BLaER1 treated with 17β-estradiol and CSF1 and Interleukin-3, amounts not matched to agents 10 nM and 100 nM (cell line): ENCODE data around the gene MYL5.
"Not testable (repeated sequence)": the region's sequence is repeated elsewhere in the genome, so short reads cannot be mapped to it uniquely, and the experiment has no call there.

Experiments
- H3K27ac ChIP-seq, 11 experiments: shearing (Covaris generic); formaldehyde crosslinking; 2 replicates each; pipeline ENCODE4 v1.8.1; 2022
- H3K27me3 ChIP-seq, 11 experiments: shearing (Covaris generic); formaldehyde crosslinking; 2 replicates each; pipeline ENCODE4 v1.8.1; 2022
- H3K36me3 ChIP-seq, 11 experiments: shearing (Covaris generic); formaldehyde crosslinking; 2 replicates each; pipeline ENCODE4 v1.8.1; 2022
- H3K4me1 ChIP-seq, 10 experiments: shearing (Covaris generic); formaldehyde crosslinking; 2 replicates each; pipeline ENCODE4 v1.8.1; 2022
- H3K4me2 ChIP-seq, 11 experiments: shearing (Covaris generic); formaldehyde crosslinking; 2 replicates each; pipeline ENCODE4 v1.8.1; 2022
- H3K4me3 ChIP-seq, 10 experiments: shearing (Covaris generic); formaldehyde crosslinking; 2 replicates each; pipeline ENCODE4 v1.8.1; 2022
- H3K9ac ChIP-seq, 11 experiments: shearing (Covaris generic); formaldehyde crosslinking; 2 replicates each; pipeline ENCODE4 v1.8.1; 2022
- H3K9me3 ChIP-seq, 11 experiments: shearing (Covaris generic); formaldehyde crosslinking; replicated peaks in 1 of 11; 2 replicates each; pipeline ENCODE4 v1.8.1; 2022
- H4K20me1 ChIP-seq, 11 experiments: shearing (Covaris generic); formaldehyde crosslinking; 2 replicates each; pipeline ENCODE4 v1.8.1; 2022
- Cebpa-rat ChIP-seq, 11 experiments: shearing (Covaris generic); IDR thresholded peaks; 2 replicates each; pipeline ENCODE4 v1.8.1; 2022

Gene MYL5

DNA sequence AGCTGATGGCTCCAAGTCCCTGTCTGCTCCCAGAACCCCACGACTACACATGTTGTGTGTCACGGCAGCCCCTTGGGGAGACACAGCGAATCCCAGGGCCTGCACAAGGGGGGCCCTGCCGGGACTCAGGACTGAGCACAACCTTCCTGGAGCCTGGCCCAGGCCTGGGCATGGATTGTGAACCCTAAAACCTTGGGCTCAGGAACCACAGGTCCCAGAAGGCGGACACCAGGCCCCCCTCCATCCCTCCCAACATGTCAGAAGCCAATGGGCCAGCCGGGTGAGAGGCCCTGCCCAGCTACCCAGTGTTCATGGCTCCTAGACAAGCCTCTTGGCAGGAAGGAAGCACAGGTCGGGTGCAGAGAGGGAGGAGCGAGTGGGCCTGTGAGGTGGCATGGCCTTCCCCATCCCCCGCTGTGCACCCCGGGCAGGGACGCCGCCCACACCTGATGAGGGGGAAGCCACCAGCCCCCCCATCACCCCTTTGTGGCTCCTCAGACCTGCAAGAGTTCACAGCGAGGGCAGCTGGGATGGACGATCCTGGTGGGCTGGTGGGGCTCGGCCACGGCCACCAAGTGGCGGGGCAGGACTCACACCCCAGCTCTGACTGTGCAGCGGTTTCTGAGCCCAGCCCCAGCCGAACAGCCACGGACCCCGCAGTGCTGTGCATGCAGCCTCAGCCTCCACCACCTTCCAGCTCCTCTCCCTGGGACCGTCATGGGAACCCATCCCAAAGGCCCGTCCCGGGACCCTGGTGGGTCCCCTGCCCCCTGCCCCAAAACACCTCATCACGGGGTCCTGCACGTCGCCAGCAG lies 45.3 kb upstream of the MYL5 start:
- TF ChIP-seq Cebpa-rat (IDR thresholded peaks at IDR 0.05) = no peak
- H3K27me3 ChIP-seq = no peaks in the 10 kb centered on the region; a peak in 1 of 22 replicates

DNA sequence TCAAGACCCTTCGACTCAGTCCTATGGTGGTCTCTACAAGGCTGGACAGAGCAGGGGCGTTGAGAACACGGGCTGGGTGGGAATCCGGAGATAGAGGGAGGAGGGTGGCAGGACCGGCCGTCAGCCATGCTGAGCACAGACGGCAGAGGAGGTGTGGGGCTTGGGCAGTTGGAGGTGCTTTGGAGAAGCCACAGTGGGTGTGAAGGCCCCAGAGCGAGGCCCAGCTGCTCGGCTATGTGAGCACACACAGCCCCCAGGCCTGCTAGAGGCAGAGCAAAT lies 44.8 kb upstream of the MYL5 start:
- TF ChIP-seq Cebpa-rat (IDR thresholded peaks at IDR 0.05) = no peak
- H3K27me3 ChIP-seq = no peaks in the 10 kb centered on the region; a peak in 1 of 22 replicates
- H3K4me1 ChIP-seq = peaks cover 13 to 46% (median 37%) of the 10 kb centered on the region in 10 experiments
- H4K20me1 ChIP-seq = no peaks in the 10 kb centered on the region
- no peak overlapping the region for H3K9ac ChIP-seq
- H3K36me3 ChIP-seq = no peaks in the 10 kb centered on the region
- peaks cover 25 to 52% (median 33%) of the 10 kb centered on the region in 11 experiments for H3K9me3 ChIP-seq
- no peak overlapping the region for H3K27ac ChIP-seq
- no peak overlapping the region for H3K4me3 ChIP-seq
- H3K4me2 ChIP-seq = no peak overlapping the region

More for the DNA sequence above, 45.3 kb upstream of the MYL5 start:
- H3K27ac ChIP-seq = no peak overlapping the region
- peaks cover 25 to 47% (median 33%) of the 10 kb centered on the region in 11 experiments for H3K9me3 ChIP-seq
- H3K36me3 ChIP-seq = no peaks in the 10 kb centered on the region
- H3K4me3 ChIP-seq = no peak overlapping the region
- no peaks in the 10 kb centered on the region for H4K20me1 ChIP-seq
- peaks cover 18 to 51% (median 42%) of the 10 kb centered on the region in 10 experiments for H3K4me1 ChIP-seq
- peak overlapping the region in 8 of 11 experiments; percentile 8 to 48 (median 20); a peak in 7 of 22 replicates for H3K4me2 ChIP-seq
- no peak overlapping the region for H3K9ac ChIP-seq

DNA sequence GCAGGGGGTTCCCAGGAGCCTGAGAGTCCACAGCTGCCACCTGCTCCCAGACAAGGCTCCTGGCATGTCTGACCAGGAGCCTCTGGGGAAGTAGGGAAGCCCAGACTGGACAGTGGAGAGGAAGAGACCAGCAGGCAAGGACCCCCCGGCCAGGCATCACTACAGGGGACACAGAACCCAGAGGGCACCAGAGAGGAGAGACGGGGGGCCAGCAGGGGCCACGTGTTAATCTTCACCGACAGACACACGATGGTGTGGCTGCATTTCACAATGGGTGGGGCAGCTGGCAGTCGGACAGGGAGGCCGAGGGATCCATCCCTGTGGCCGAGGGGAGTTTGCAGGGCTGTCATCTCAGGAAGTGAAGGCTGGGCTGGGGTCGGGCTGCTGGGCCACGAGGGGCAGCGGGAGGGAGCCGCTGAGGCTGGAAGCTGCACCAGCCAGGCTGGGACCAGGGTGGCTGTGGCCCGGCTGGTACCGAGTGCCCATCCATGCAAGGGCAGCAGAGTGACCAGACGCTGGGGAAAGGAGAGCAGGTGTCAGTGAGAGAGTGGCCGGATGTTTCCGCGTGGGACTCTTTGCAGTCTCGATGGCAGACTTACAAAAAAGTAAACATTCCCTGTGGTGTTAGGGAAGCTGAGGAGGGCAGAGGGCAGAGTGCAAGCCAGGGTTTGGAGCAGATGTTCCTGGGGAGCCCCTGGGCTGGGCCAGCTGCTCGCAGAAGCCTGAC lies 44.3 kb upstream of the MYL5 start:
- no peaks in the 10 kb centered on the region for H3K36me3 ChIP-seq

DNA sequence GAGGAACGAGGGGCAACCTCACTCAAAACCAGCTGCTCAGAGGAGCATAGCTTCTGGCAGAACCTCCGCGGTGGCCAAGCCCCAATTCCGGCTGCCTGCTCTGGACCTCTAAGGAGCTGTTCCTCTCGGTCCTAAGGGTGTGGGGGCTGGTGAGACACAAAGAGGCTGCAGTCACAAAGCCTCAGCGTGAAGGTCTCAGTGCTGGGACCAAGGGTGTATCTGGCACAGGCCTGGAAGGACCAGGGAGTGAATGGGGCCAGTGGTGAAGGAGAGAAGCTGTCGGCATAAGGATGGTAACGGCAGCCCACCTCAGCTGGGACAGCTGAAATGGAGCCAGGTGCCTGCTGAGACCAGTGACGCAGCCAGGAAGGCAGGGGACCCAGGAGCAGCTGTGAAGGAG lies 43.7 kb upstream of the MYL5 start:
- H3K4me2 ChIP-seq = no peak overlapping the region
- no peak for TF ChIP-seq Cebpa-rat (IDR thresholded peaks at IDR 0.05)
- H3K4me3 ChIP-seq = no peak overlapping the region
- no peak overlapping the region for H3K9ac ChIP-seq
- H3K4me1 ChIP-seq = peaks cover 2 to 35% (median 26%) of the 10 kb centered on the region in 10 experiments
- H3K27ac ChIP-seq = no peak overlapping the region
- H3K36me3 ChIP-seq = no peaks in the 10 kb centered on the region
- no peaks in the 10 kb centered on the region for H4K20me1 ChIP-seq
- H3K27me3 ChIP-seq = no peaks in the 10 kb centered on the region; a peak in 1 of 22 replicates
- peaks cover 25 to 52% (median 33%) of the 10 kb centered on the region in 11 experiments for H3K9me3 ChIP-seq

More for the DNA sequence above, 44.3 kb upstream of the MYL5 start:
- no peak overlapping the region for H3K9ac ChIP-seq
- peaks cover 25 to 52% (median 33%) of the 10 kb centered on the region in 11 experiments for H3K9me3 ChIP-seq
- H3K27me3 ChIP-seq = no peaks in the 10 kb centered on the region; a peak in 1 of 22 replicates
- no peak for TF ChIP-seq Cebpa-rat (IDR thresholded peaks at IDR 0.05)
- H3K27ac ChIP-seq = no peak overlapping the region
- H3K4me2 ChIP-seq = no peak overlapping the region
- H4K20me1 ChIP-seq = no peaks in the 10 kb centered on the region
- no peak overlapping the region for H3K4me3 ChIP-seq
- peaks cover 8 to 41% (median 32%) of the 10 kb centered on the region in 10 experiments for H3K4me1 ChIP-seq

DNA sequence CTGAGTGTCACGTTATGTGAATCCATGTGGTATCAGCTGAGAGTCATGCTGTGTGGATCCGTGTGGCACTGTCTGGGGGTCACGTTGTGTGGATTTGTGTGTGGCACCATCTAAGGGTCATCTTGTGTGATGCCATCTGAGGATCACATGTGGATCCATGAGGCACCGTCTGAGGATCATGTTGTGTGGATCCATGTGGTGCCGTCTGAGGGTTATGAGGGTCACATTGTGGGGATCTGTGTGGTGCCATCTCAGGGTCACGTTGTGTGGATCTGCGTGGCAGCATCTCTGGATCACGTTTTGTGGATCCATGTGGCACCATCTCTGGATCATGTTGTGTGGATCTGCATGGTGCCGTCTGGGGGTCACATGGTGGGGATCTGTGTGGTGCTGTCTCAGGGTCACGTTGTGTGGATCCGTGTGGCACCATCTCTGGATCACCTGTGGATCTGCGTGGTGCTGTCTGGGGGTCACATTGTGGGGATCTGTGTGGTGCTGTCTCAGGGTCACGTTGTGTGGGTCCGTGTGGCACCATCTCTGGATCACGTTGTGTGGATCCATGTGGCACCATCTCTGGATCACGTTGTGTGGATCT lies 42.0 kb upstream of the MYL5 start:
- peaks cover 0 to 18% (median 15%) of the 10 kb centered on the region in 10 experiments; a peak in 12 of 20 replicates for H3K4me1 ChIP-seq
- peaks cover 25 to 52% (median 33%) of the 10 kb centered on the region in 11 experiments for H3K9me3 ChIP-seq
- no peak overlapping the region for H3K27ac ChIP-seq
- H3K4me2 ChIP-seq = no peak overlapping the region
- H3K36me3 ChIP-seq = no peaks in the 10 kb centered on the region
- TF ChIP-seq Cebpa-rat (IDR thresholded peaks at IDR 0.05) = no peak
- no peak overlapping the region for H3K4me3 ChIP-seq
- H3K9ac ChIP-seq = no peak overlapping the region
- no peaks in the 10 kb centered on the region for H4K20me1 ChIP-seq
- no peaks in the 10 kb centered on the region; a peak in 1 of 22 replicates for H3K27me3 ChIP-seq

DNA sequence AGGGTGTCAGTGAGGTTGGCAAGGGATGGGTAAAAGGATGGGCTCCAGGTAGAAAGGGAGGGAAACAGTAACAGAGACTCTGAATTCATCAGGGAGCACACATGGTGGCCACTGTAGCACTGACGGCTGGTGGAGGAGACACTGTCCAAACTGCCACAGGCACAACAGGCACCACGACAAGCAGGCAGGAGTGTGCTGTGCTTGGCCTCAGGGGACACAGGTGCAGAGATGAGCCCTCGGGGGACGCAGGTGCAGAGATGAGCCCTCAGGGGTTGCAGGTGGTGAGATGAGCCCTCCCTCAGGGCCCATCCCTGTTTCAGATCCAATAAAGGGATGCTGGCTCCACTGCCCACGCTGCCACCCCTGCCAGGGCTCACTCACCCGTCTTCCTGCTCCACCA lies 41.4 kb upstream of the MYL5 start:
- H3K4me2 ChIP-seq = no peak overlapping the region
- H4K20me1 ChIP-seq = no peaks in the 10 kb centered on the region
- no peaks in the 10 kb centered on the region; a peak in 1 of 22 replicates for H3K27me3 ChIP-seq

DNA sequence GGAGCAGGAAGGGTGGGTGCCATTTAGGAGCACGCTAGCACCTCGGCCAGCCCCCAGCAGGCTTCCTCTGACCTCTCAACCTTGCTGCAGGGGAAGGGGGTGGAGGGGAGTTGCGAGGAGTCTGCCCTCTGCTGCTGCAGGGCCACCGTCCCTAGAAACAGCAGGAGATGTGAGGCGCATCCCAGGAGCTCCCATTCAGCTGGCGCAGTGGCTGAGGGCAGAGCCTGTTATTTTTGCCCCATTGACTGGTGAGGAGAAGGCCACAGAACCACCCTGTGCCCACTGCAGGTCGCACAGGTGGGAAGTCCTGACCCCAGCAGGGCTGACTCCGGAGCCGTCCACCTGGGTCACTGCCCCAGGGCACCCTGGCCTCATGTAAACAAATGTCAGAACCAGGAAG lies 40.9 kb upstream of the MYL5 start:
- no peaks in the 10 kb centered on the region for H4K20me1 ChIP-seq
- no peak overlapping the region for H3K9ac ChIP-seq
- no peak overlapping the region for H3K4me3 ChIP-seq
- no peak for TF ChIP-seq Cebpa-rat (IDR thresholded peaks at IDR 0.05)
- H3K4me1 ChIP-seq = peaks cover 0 to 10% (median 8%) of the 10 kb centered on the region in 10 experiments; a peak in 9 of 20 replicates
- peaks cover 25 to 52% (median 33%) of the 10 kb centered on the region in 11 experiments for H3K9me3 ChIP-seq
- no peaks in the 10 kb centered on the region for H3K27me3 ChIP-seq
- no peaks in the 10 kb centered on the region for H3K36me3 ChIP-seq
- no peak overlapping the region for H3K27ac ChIP-seq
- no peak overlapping the region for H3K4me2 ChIP-seq

More for the DNA sequence above, 41.4 kb upstream of the MYL5 start:
- Histone ChIP-seq H3K4me3 (no peak overlapping the region), H3K36me3 (no peaks in the 10 kb centered on the region), H3K9me3 (peaks cover 25 to 52% (median 33%) of the 10 kb centered on the region in 11 experiments), H3K4me1 (peaks cover 0 to 15% (median 11%) of the 10 kb centered on the region in 10 experiments; a peak in 9 of 20 replicates), H3K27ac (no peak overlapping the region), H3K9ac (no peak overlapping the region)
- no peak for TF ChIP-seq Cebpa-rat (IDR thresholded peaks at IDR 0.05)

DNA sequence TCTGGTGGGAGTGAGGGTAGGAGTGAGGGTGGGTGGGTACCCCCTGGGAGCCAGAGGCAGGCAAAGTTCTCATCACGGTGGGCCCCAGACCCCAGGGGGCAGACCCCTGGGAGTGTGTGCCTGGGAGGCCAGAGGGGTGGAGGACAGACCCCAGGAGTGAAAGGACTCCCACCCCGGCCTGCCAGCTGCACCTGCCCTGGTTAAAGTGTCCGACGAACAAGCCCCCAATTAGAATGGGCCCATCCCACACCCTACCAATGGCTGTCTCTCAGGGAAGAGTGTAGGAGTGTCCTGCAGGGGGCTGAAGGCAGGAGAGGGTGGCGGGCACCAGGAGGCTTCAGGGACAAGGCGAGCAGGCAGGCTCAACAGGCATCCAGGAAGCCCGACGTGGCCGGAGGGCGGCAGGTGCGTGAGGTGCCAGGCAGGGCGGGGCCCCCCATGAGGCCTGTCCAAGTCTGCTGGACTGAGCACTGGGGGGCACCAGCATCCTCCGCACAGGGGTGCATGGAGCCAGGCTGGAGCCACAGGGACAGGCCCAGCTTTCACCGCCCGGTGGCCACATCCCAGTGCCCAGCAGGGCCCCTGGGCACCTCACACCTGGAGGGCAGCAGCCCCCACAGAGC lies 40.3 kb upstream of the MYL5 start:
- no peak overlapping the region for H3K4me2 ChIP-seq
- H3K4me3 ChIP-seq = no peak overlapping the region
- H3K27ac ChIP-seq = no peak overlapping the region
- no peaks in the 10 kb centered on the region for H3K36me3 ChIP-seq
- no peak overlapping the region for H3K9ac ChIP-seq
- no peaks in the 10 kb centered on the region for H3K27me3 ChIP-seq
- no peak for TF ChIP-seq Cebpa-rat (IDR thresholded peaks at IDR 0.05)
- H4K20me1 ChIP-seq = no peaks in the 10 kb centered on the region
- H3K9me3 ChIP-seq = peaks cover 25 to 52% (median 33%) of the 10 kb centered on the region in 11 experiments
- peaks cover 0 to 3% (median 1%) of the 10 kb centered on the region in 10 experiments; a peak in 8 of 20 replicates for H3K4me1 ChIP-seq

DNA sequence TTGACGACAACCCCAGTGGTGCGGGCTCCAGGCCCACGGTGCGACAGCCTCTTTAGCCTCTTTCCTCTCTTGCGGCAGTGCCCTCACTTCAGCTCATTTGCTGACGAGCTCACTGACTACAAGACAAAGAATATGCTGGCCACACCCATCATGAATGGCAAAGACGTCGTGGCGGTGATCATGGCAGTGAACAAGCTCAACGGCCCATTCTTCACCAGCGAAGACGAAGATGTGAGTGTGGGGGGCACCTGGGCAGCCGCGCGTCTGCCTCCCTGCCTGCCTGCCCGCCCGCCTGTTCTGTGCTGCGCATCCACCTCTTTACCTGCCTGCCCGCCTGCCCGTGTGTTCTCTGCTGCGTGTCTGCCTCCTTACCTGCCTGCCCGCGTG lies 39.8 kb upstream of the MYL5 start:
- no peaks in the 10 kb centered on the region for H3K27me3 ChIP-seq

DNA sequence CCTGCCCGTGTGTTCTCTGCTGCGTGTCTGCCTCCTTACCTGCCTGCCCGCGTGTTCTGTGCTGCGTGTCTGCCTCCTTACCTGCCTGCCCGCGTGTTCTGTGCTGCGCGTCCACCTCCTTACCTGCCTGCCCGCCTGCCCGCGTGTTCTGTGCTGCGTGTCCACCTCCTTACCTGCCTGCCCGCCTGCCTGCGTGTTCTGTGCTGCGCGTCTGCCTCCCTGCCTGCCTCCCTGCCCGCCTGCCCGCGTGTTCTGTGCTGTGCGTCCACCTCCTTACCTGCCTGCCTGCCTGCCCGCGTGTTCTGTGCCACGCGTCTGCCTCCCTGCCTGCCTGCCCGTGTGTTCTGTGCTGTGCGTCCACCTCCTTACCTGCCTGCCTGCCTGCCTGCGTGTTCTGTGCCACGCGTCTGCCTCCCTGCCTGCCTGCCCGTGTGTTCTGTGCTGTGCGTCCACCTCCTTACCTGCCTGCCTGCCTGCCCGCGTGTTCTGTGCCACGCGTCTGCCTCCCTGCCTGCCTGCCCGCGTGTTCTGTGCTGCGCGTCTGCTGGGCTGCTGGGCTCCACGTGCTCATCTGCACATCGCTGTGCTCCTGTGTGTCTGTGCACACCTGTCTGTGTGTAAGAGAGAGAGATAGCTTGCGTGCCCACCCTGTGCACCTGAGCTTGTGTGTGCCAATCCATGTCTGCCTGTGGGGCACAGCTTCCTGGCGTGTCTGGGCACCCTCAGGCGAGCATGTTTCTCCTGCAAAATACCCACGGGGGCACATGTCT lies 39.1 kb upstream of the MYL5 start:
- H3K4me3 ChIP-seq, H3K9ac ChIP-seq, H3K27me3 ChIP-seq, H3K36me3 ChIP-seq, H3K4me1 ChIP-seq, H4K20me1 ChIP-seq, H3K4me2 ChIP-seq, H3K27ac ChIP-seq: not testable (repeated sequence)
- H3K9me3 ChIP-seq = peaks cover 25 to 44% (median 33%) of the 10 kb centered on the region in 11 experiments

More for the DNA sequence above, 39.8 kb upstream of the MYL5 start:
- H3K36me3 ChIP-seq = no peaks in the 10 kb centered on the region
- no peak for TF ChIP-seq Cebpa-rat (IDR thresholded peaks at IDR 0.05)
- H3K9ac ChIP-seq = no peak overlapping the region
- no peaks in the 10 kb centered on the region for H3K4me1 ChIP-seq
- H3K9me3 ChIP-seq = peaks cover 25 to 49% (median 33%) of the 10 kb centered on the region in 11 experiments
- no peak overlapping the region for H3K4me2 ChIP-seq
- no peak overlapping the region for H3K4me3 ChIP-seq
- no peaks in the 10 kb centered on the region for H4K20me1 ChIP-seq
- H3K27ac ChIP-seq = no peak overlapping the region
